Keratinocyte (primary cell): Measurements from ENCODE around the gene FBXO44. TPM values are rescaled to one million over a fixed set of nuclear protein-coding genes. Genes with fewer than 3 reads are reported as not detected.

Source experiments
- DNase-seq: peaks from one replicate; pipeline ENCODE4 v3.0.0-alpha.2; 2011; ENCODE audit warnings: low read depth, missing footprints, low spot score
- FAIRE-seq: peaks from 2 replicates; lab custom pipeline; 2011; peaks lifted over from hg19 to GRCh38; lab: Jason Lieb, UNC
- H2AFZ ChIP-seq: 2 replicates; pipeline ENCODE4 v1.6.0; 2012; ENCODE audit warnings: low read length, control low read depth, inconsistent platforms; ENCODE audit not compliant: control insufficient read depth
- H3K27ac ChIP-seq: 2 replicates; pipeline ENCODE4 v1.5.1; 2011; ENCODE audit warnings: low read length; ENCODE audit not compliant: control insufficient read depth, insufficient read depth
- H3K27me3 ChIP-seq: 3 replicates; pipeline ENCODE4 v1.6.0; 2011; ENCODE audit warnings: low read length; ENCODE audit not compliant: control insufficient read depth, insufficient read depth; ENCODE audit errors: extremely low read depth
- H3K36me3 ChIP-seq, 2 experiments: 2 replicates in 1 of 2; 3 replicates in 1 of 2; pipeline ENCODE4 v1.5.1; 2011; ENCODE audit warnings: low read length in 2 of 2, mild to moderate bottlenecking in 1 of 2; ENCODE audit not compliant: control insufficient read depth in 2 of 2, insufficient read depth in 2 of 2; ENCODE audit errors: extremely low read depth in 1 of 2
- H3K4me1 ChIP-seq: 3 replicates; pipeline ENCODE4 v1.5.1; 2011; ENCODE audit warnings: low read length; ENCODE audit not compliant: control insufficient read depth, insufficient read depth; ENCODE audit errors: extremely low read depth
- H3K4me2 ChIP-seq: 3 replicates; pipeline ENCODE4 v1.6.0; 2011; ENCODE audit warnings: low read depth, low read length; ENCODE audit not compliant: control insufficient read depth, insufficient read depth; ENCODE audit errors: extremely low read depth
- H3K4me3 ChIP-seq, 3 experiments: fragments of 200-600 bp in 1 of 3; sonication (generic) in 1 of 3; 2 replicates in 2 of 3; 3 replicates in 1 of 3; pipeline ENCODE4 v1.5.1; 2011 to 2016; ENCODE audit warnings: low read length in 3 of 3, mild to moderate bottlenecking in 3 of 3, control low read depth in 2 of 3, inconsistent platforms in 1 of 3, low read depth in 1 of 3, mixed read lengths in 1 of 3, mixed run types in 1 of 3, moderate library complexity in 1 of 3; ENCODE audit not compliant: control insufficient read depth in 2 of 3, insufficient read depth in 2 of 3; ENCODE audit errors: extremely low read depth in 1 of 3
- H3K79me2 ChIP-seq: 2 replicates; pipeline ENCODE4 v1.6.0; 2012; ENCODE audit warnings: low read length; ENCODE audit not compliant: control insufficient read depth, insufficient read depth
- H3K9ac ChIP-seq: 3 replicates; pipeline ENCODE4 v1.6.0; 2011; ENCODE audit warnings: low read length; ENCODE audit not compliant: control insufficient read depth, insufficient read depth; ENCODE audit errors: extremely low read depth
- H3K9me1 ChIP-seq: 3 replicates; pipeline ENCODE4 v1.6.0; 2011; ENCODE audit warnings: low read length; ENCODE audit not compliant: control insufficient read depth, insufficient read depth; ENCODE audit errors: extremely low read depth
- H3K9me3 ChIP-seq: 2 replicates; pipeline ENCODE4 v1.5.1; 2012; ENCODE audit warnings: low read depth, low read length; ENCODE audit not compliant: control insufficient read depth
- H4K20me1 ChIP-seq: 3 replicates; pipeline ENCODE4 v1.6.0; 2011; ENCODE audit warnings: low read length; ENCODE audit not compliant: control insufficient read depth, insufficient read depth; ENCODE audit errors: extremely low read depth
- CTCF ChIP-seq, 3 experiments: IDR thresholded peaks in 1 of 3; conservative IDR thresholded peaks in 1 of 3; optimal IDR thresholded peaks in 1 of 3; 2 replicates in 2 of 3; 3 replicates in 1 of 3; pipeline versions ENCODE3 to v1.5.1; 2011; ENCODE audit warnings: low read length in 3 of 3, mild to moderate bottlenecking in 3 of 3, moderate library complexity in 2 of 3, control low read depth in 1 of 3, inconsistent platforms in 1 of 3; ENCODE audit not compliant: insufficient read depth in 2 of 3; ENCODE audit errors: extremely low read depth in 1 of 3
- EZH2 ChIP-seq: IDR thresholded peaks from one replicate; pipeline ENCODE4 v1.6.1; 2012; ENCODE audit warnings: inconsistent platforms, mild to moderate bottlenecking, low read length, moderate library complexity
- dilution Hi-C: fragments of 300-500 bp; cut with MboI; formaldehyde crosslinking; loops from one replicate; pipeline ENCODE4 v1.7.0; 2020; ENCODE audit warnings: low sequenced_read_pairs; ENCODE audit not compliant: extremely low pct_ligation_motif_present
- polyA plus RNA-seq, 5 experiments: library from polyadenylated mRNA; depleted of rRNA in 3 of 5; stranded (reverse) in 3 of 5; stranded (forward) in 1 of 5; unstranded in 1 of 5; fragments of >200 nt; gene quantifications; 1 replicate in 1 of 5; 2 replicates in 3 of 5; 3 replicates in 1 of 5; pipeline versions ENCODE4 v1.2.1 to v1.2.3, GENCODE V29; 2011 to 2012; ENCODE audit warnings: missing spikeins in 2 of 5, low read depth in 1 of 5, low replicate concordance in 1 of 5

FBXO44 gene
- polyA plus RNA-seq, 1 donor (not counting 4 experiments of a cell fraction or from before 2014, with no cell fraction given) = 23.1 TPM

GRCh38 chr1:11671544-11672286, 17.0 kb downstream of the FBXO44 start:
- no peak overlapping the region for H2AFZ ChIP-seq
- no peaks in the 10 kb centered on the region for H3K4me1 ChIP-seq
- FAIRE-seq (no peak), DNase-seq (no peak)
- H3K27ac ChIP-seq = no peak overlapping the region
- no peaks in the 10 kb centered on the region for H3K9me3 ChIP-seq
- H3K9me1 ChIP-seq = no peaks in the 10 kb centered on the region
- H3K9ac ChIP-seq = no peak overlapping the region
- dilution Hi-C loops = no loop called here
- H4K20me1 ChIP-seq = no peaks in the 10 kb centered on the region
- no peaks in the 10 kb centered on the region for H3K79me2 ChIP-seq
- no peaks in the 10 kb centered on the region for H3K27me3 ChIP-seq
- no peak overlapping the region for H3K4me2 ChIP-seq
- no peak overlapping the region for H3K4me3 ChIP-seq
- peaks cover 13 to 18% of the 10 kb centered on the region in 2 experiments for H3K36me3 ChIP-seq
- TF ChIP-seq EZH2 (no peak), CTCF (optimal IDR thresholded peaks at IDR 0.05 in 1 of 3, IDR thresholded peaks at IDR 0.05 in 1 of 3, conservative IDR thresholded peaks at IDR 0.05 in 1 of 3; ENCODE audit: extremely low read depth in 1 of 3, insufficient read depth in 2 of 3, low read length in 3 of 3) (no peak)

DNA sequence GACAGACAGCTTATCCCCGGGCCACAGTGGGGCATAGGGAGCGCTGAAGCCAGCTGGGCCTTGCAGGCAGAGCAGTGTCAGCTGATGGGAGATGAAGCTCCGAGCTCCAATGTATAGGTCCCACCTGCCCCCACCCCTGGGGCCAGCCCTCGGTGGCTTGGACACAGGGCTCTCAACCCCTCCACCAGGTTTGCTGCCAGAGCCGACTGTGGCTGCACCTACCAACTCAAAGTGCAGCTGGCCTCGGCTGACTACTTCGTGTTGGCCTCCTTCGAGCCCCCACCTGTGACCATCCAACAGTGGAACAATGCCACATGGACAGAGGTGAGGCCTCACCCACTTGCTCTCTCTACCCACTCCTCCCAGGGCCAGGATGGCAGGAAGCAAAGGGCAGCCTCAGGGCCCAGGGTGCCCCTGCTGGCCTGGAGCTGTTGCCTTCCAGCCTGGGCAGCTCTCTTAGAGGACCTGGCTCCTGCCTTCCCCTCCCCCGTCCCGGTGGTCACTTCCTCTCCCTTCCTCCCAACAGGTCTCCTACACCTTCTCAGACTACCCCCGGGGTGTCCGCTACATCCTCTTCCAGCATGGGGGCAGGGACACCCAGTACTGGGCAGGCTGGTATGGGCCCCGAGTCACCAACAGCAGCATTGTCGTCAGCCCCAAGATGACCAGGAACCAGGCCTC, 18.6 kb downstream of the FBXO44 start:
- Histone ChIP-seq H3K79me2 (no peaks in the 10 kb centered on the region), H2AFZ (no peak overlapping the region), H3K4me1 (no peaks in the 10 kb centered on the region), H3K27me3 (no peaks in the 10 kb centered on the region), H3K9me3 (no peaks in the 10 kb centered on the region), H3K9me1 (no peaks in the 10 kb centered on the region), H3K4me2 (no peak overlapping the region), H3K4me3 (no peak overlapping the region), H4K20me1 (no peaks in the 10 kb centered on the region), H3K9ac (no peak overlapping the region), H3K27ac (no peak overlapping the region), H3K36me3 (peaks cover 13 to 18% of the 10 kb centered on the region in 2 experiments)
- dilution Hi-C loops = no loop called here
- DNase-seq (no peak), FAIRE-seq (no peak)
- TF ChIP-seq EZH2 (no peak), CTCF (optimal IDR thresholded peaks at IDR 0.05 in 1 of 3, IDR thresholded peaks at IDR 0.05 in 1 of 3, conservative IDR thresholded peaks at IDR 0.05 in 1 of 3; ENCODE audit: extremely low read depth in 1 of 3, insufficient read depth in 2 of 3, low read length in 3 of 3) (no peak)
